HCT116 (cell line): ENCODE results near the gene LIPT2. TPM values are rescaled to one million over a fixed set of nuclear protein-coding genes. Genes with fewer than 3 reads are reported as not detected.

Experiments used
- ATAC-seq: fragments of 200-7000 bp; cut with Tn5 transposase; 2 replicates; pipeline ENCODE4 v1.9.1; 2020; ENCODE audit warnings: mild to moderate bottlenecking, moderate library complexity
- BruUV-seq: library from RNA; stranded (reverse); fragments of 400-500 nt; replicated peaks from 2 replicates; lab custom pipeline; 2021; lab: Mats Ljungman, UMichigan
- CTCF ChIA-PET: fragments of 300-600 bp; sonication (Branson Sonifier 250); formaldehyde crosslinking; loops from one replicate; lab custom pipeline; 2021; ENCODE audit warnings: antibody characterized with exemption; lab: Charles Lee
- POLR2A ChIA-PET: fragments of 300-600, 350-600 bp; sonication (Branson Sonifier 250); formaldehyde crosslinking; loops from one replicate; lab custom pipeline; 2021; ENCODE audit warnings: antibody characterized with exemption; lab: Charles Lee
- RAD21 ChIA-PET, 2 experiments: fragments of 300-600 bp; sonication (Branson Sonifier 250); formaldehyde crosslinking; loops; one replicate each; lab custom pipeline; 2023; ENCODE audit warnings: low total read pairs in 2 of 2; ENCODE audit not compliant: uncharacterized antibody in 2 of 2, unreplicated experiment in 2 of 2, low non-redundant PET in 1 of 2; lab: Charles Lee
- DNase-seq: peaks from one replicate; pipeline ENCODE4 v3.0.0-alpha.2; 2010; ENCODE audit warnings: low read depth, low spot score
- H2AFZ ChIP-seq: fragments of 200-600 bp; shearing (Covaris generic), sonication (generic); 2 replicates; pipeline ENCODE4 v1.6.1; 2017; ENCODE audit warnings: low read depth, mixed run types, mixed read lengths, antibody characterized with exemption, low read length; ENCODE audit not compliant: poor library complexity, severe bottlenecking
- H3K27ac ChIP-seq: 2 replicates; pipeline ENCODE4 v1.5.1; 2012; ENCODE audit warnings: low read depth, low read length
- H3K27me3 ChIP-seq: fragments of 200-600 bp; sonication (generic); 2 replicates; pipeline ENCODE4 v1.6.1; 2016; ENCODE audit warnings: mixed run types, low read length, mixed read lengths; ENCODE audit not compliant: insufficient read depth
- H3K36me3 ChIP-seq, 2 experiments: fragments of 200-500 bp in 1 of 2; fragments of 200-600 bp in 1 of 2; sonication (Bioruptor generic) in 1 of 2; sonication (generic) in 1 of 2; 2 replicates each; pipeline versions ENCODE4 v1.5.1 to v1.6.1; 2014 to 2016; ENCODE audit warnings: low read length in 2 of 2, inconsistent platforms in 1 of 2, mixed read lengths in 1 of 2, mixed run types in 1 of 2; ENCODE audit not compliant: insufficient read depth in 2 of 2, control insufficient read depth in 1 of 2
- H3K4me1 ChIP-seq, 2 experiments: fragments of 200-600 bp in 1 of 2; sonication (generic) in 1 of 2; 2 replicates each; pipeline versions ENCODE4 v1.5.1 to v1.6.1; 2012 to 2017; ENCODE audit warnings: low read length in 2 of 2, inconsistent platforms in 1 of 2, mild to moderate bottlenecking in 1 of 2, mixed read lengths in 1 of 2, mixed run types in 1 of 2, moderate library complexity in 1 of 2; ENCODE audit not compliant: insufficient read depth in 2 of 2, control insufficient read depth in 1 of 2
- H3K4me2 ChIP-seq: fragments of 200-600 bp; sonication (generic); 2 replicates; pipeline ENCODE4 v1.6.1; 2017; ENCODE audit warnings: mixed run types, low read length, mixed read lengths
- H3K4me3 ChIP-seq, 2 experiments: fragments of 200-600 bp in 1 of 2; sonication (generic) in 1 of 2; replicated peaks in 1 of 2; 2 replicates each; pipeline ENCODE4 v1.5.1; 2011 to 2016; ENCODE audit warnings: low read length in 2 of 2, control low read depth in 1 of 2, low read depth in 1 of 2, mild to moderate bottlenecking in 1 of 2, mixed read lengths in 1 of 2, mixed run types in 1 of 2
- H3K79me2 ChIP-seq: fragments of 200-600 bp; sonication (generic); 2 replicates; pipeline ENCODE4 v1.6.1; 2017; ENCODE audit warnings: mild to moderate bottlenecking, mixed run types, low read length, moderate library complexity, mixed read lengths; ENCODE audit not compliant: insufficient read depth
- H3K9ac ChIP-seq: fragments of 200-600 bp; sonication (generic); 2 replicates; pipeline ENCODE4 v1.6.1; 2016; ENCODE audit warnings: low read length, mixed read lengths
- H3K9me2 ChIP-seq: fragments of 200-600 bp; sonication (generic), shearing (Covaris generic); 2 replicates; pipeline ENCODE4 v1.6.1; 2017; ENCODE audit warnings: mixed run types, mild to moderate bottlenecking, moderate library complexity; ENCODE audit not compliant: insufficient read depth
- H3K9me3 ChIP-seq, 2 experiments: fragments of 200-500 bp in 1 of 2; fragments of 200-600 bp in 1 of 2; sonication (Bioruptor generic) in 1 of 2; sonication (generic) in 1 of 2; 2 replicates each; pipeline ENCODE4 v1.6.1; 2014 to 2017; ENCODE audit warnings: low read length in 2 of 2, mixed read lengths in 2 of 2, inconsistent platforms in 1 of 2, low read depth in 1 of 2, mild to moderate bottlenecking in 1 of 2, mixed run types in 1 of 2, moderate library complexity in 1 of 2; ENCODE audit not compliant: control insufficient read depth in 1 of 2, insufficient read depth in 1 of 2
- H4K20me1 ChIP-seq: fragments of 200-600 bp; sonication (generic), shearing (Covaris generic); 2 replicates; pipeline ENCODE4 v1.6.1; 2017; ENCODE audit warnings: mixed run types, mild to moderate bottlenecking, moderate library complexity; ENCODE audit not compliant: insufficient read depth
- CBX3 ChIP-seq: IDR thresholded peaks from 2 replicates; pipeline ENCODE4 v1.6.1; 2012; ENCODE audit warnings: low read depth
- CEBPB ChIP-seq: IDR thresholded peaks from 2 replicates; pipeline ENCODE4 v1.6.1; 2012; ENCODE audit warnings: low read depth
- EGR1 ChIP-seq: IDR thresholded peaks from 2 replicates; pipeline ENCODE4 v1.6.1; 2012; ENCODE audit warnings: low read depth
- ELF1 ChIP-seq: IDR thresholded peaks from 2 replicates; pipeline ENCODE4 v1.6.1; 2012; ENCODE audit warnings: low read depth, borderline replicate concordance
- EZH2 ChIP-seq: fragments of 200-600 bp; sonication (generic); IDR thresholded peaks from 2 replicates; pipeline ENCODE4 v1.6.1; 2017; ENCODE audit warnings: antibody characterized with exemption, mixed run types
- FOSL1 ChIP-seq: IDR thresholded peaks from 2 replicates; pipeline ENCODE4 v1.6.1; 2012; ENCODE audit warnings: low read depth
- JUND ChIP-seq: IDR thresholded peaks from 2 replicates; pipeline ENCODE4 v1.6.1; 2012
- RAD21 ChIP-seq: IDR thresholded peaks from 2 replicates; pipeline ENCODE4 v1.6.1; 2012; ENCODE audit warnings: low read depth, mild to moderate bottlenecking
- SP1 ChIP-seq: IDR thresholded peaks from 2 replicates; pipeline ENCODE4 v1.6.1; 2012; ENCODE audit warnings: low read depth
- SRF ChIP-seq: IDR thresholded peaks from 2 replicates; pipeline ENCODE4 v1.6.1; 2012; ENCODE audit warnings: low read depth
- YY1 ChIP-seq: IDR thresholded peaks from 2 replicates; pipeline ENCODE4 v1.6.1; 2011; ENCODE audit warnings: low read length, low read depth, moderate library complexity, mild to moderate bottlenecking; ENCODE audit not compliant: insufficient replicate concordance; ENCODE audit errors: extremely low read depth
- intact Hi-C: fragments of 100-400 bp; cut with micrococcal nuclease; formaldehyde crosslinking; loops from 2 replicates; pipeline ENCODE4 v1.10.0; 2022
- total RNA-seq: library from RNA; stranded (reverse); gene quantifications from one replicate; pipeline ENCODE4 v1.2.1, GENCODE V29; 2021; ENCODE audit not compliant: unreplicated experiment

The LIPT2 gene
- total RNA-seq, 1 experiment from 2014 or later, result 3.4 TPM

- ChIA-PET POLR2A (no interaction called here), CTCF (no interaction called here), RAD21 (no interaction called here)
- H3K9me3 ChIP-seq, result no peaks in the 10 kb centered on the region
- ATAC-seq, result no peak
- no peaks in the 10 kb centered on the region for H4K20me1 ChIP-seq
- TF ChIP-seq CEBPB (no peak), EZH2 (no peak), RAD21 (no peak), CBX3 (no peak), ELF1 (no peak), JUND (no peak), FOSL1 (no peak), SRF (no peak), SP1 (no peak)
- H3K9me2 ChIP-seq, result no peaks in the 10 kb centered on the region
- no peaks in the 10 kb centered on the region; the same call in 1 of the 2 replicates for H3K27me3 ChIP-seq
- H2AFZ ChIP-seq, result no peak overlapping the region
- no peak overlapping the region for H3K27ac ChIP-seq
- no peaks in the 10 kb centered on the region for H3K36me3 ChIP-seq
- intact Hi-C loops, result no loop called here
- no peak for DNase-seq
- no TSS peak for BruUV-seq
- no peak overlapping the region for H3K4me2 ChIP-seq
- H3K4me1 ChIP-seq, result peaks cover 0 to 1% of the 10 kb centered on the region in 2 experiments; a peak in 1 of 4 replicates
- no peaks in the 10 kb centered on the region for H3K79me2 ChIP-seq
- no peak overlapping the region for H3K9ac ChIP-seq
- no peak overlapping the region for H3K4me3 ChIP-seq
Measured at GRCh38 chr11:74460065-74460464, 33.5 kb downstream of the LIPT2 start.

DNA sequence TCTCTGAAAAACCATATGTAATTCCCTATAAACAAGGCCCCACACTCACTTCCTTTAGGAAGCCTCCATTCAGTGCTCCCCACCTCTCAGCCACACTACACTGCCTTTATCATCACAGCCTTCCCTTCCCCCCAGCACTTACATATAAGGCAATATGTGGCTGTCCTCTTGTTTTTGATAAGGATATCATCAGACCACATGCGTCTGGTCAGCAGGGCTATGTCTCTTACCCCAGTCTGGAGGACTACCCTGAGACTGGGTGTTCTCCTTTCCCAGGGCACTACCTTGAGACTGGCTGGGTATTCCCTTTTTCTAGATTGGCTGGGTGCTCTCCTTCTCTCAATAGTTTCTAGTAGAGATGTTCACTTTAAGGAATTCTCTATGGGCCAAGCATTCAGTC lies 33.9 kb downstream of the LIPT2 start:
- no peak overlapping the region for H3K4me3 ChIP-seq
- no peak overlapping the region for H3K27ac ChIP-seq
- H3K4me1 ChIP-seq, result no peaks in the 10 kb centered on the region
- H3K27me3 ChIP-seq, result no peaks in the 10 kb centered on the region; the same call in 1 of the 2 replicates
- CTCF ChIA-PET, result no interaction called here
- ATAC-seq, result no peak
- H3K9me3 ChIP-seq, result no peaks in the 10 kb centered on the region
- no peaks in the 10 kb centered on the region for H4K20me1 ChIP-seq
- no peak for TF ChIP-seq YY1
- no peak for TF ChIP-seq EGR1
- H3K4me2 ChIP-seq, result no peak overlapping the region
- intact Hi-C loops, result no loop called here
- H2AFZ ChIP-seq, result no peak overlapping the region
- H3K79me2 ChIP-seq, result no peaks in the 10 kb centered on the region
- RAD21 ChIA-PET, result no interaction called here
- POLR2A ChIA-PET, result no interaction called here
- H3K36me3 ChIP-seq, result no peaks in the 10 kb centered on the region
- no peaks in the 10 kb centered on the region for H3K9me2 ChIP-seq
- no peak overlapping the region for H3K9ac ChIP-seq
- BruUV-seq, result no TSS peak
- no peak for DNase-seq
